KOPT-K1 (cell line): ENCODE data around the gene ADPRM.
"Not testable (repeated sequence)": the region's sequence is repeated elsewhere in the genome, so short reads cannot be mapped to it uniquely, and the experiment has no call there.

ENCODE experiments used
- H3K27ac ChIP-seq: fragments of 200-600 bp; sonication (generic); 2 replicates; pipeline ENCODE4 v1.5.1; 2016; ENCODE audit warnings: antibody characterized with exemption, mild to moderate bottlenecking, low read depth, low read length; ENCODE audit not compliant: poor library complexity, severe bottlenecking
- H3K36me3 ChIP-seq: fragments of 200-600 bp; sonication (generic); 2 replicates; pipeline ENCODE4 v1.5.1; 2017; ENCODE audit warnings: antibody characterized with exemption, mild to moderate bottlenecking, low read length, moderate library complexity; ENCODE audit not compliant: insufficient read depth
- H3K9me3 ChIP-seq: fragments of 200-600 bp; sonication (generic); 2 replicates; pipeline ENCODE4 v1.5.1; 2017; ENCODE audit warnings: antibody characterized with exemption, low read length, mild to moderate bottlenecking; ENCODE audit not compliant: insufficient read depth, poor library complexity, severe bottlenecking

Gene ADPRM

GRCh38 chr17:10674704-10675103 is 22.7 kb upstream of the ADPRM start:
- Histone ChIP-seq H3K27ac (no peak overlapping the region), H3K9me3 (no peaks in the 10 kb centered on the region), H3K36me3 (peaks cover 58% of the 10 kb centered on the region)

DNA sequence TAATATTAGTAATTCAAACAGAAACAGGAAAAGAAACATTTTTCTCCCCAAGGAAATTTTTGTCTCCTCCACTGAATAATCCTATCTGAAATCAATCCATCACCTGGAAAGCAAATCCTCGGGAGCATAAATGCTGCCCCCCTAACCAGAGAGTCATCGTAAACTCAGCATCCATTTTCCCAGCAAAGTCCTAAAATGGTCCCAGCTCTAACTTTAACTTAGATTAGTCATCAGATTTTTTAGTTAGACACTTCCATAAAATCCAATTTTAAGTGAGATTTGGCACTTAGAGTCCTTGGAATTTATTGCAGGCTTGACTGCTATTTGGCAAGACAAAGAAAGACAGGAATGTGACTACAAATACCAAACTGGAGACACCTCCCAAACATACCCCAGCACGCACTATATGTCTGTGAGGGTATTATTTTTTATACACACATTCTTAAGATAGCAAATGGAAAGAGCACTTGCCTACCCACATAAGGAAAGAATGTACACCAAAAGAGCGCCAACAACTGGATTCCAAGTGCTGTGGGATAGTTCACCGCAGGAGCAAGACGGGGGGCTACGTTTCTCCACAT is 15.4 kb upstream of the ADPRM start:
- Histone ChIP-seq H3K36me3 (peaks cover 100% of the 10 kb centered on the region), H3K27ac (no peak overlapping the region), H3K9me3 (no peaks in the 10 kb centered on the region)

GRCh38 chr17:10683853-10684252 is 13.5 kb upstream of the ADPRM start:
- H3K36me3 ChIP-seq: peaks cover 98% of the 10 kb centered on the region
- H3K9me3 ChIP-seq: no peaks in the 10 kb centered on the region
- H3K27ac ChIP-seq: no peak overlapping the region

GRCh38 chr17:10687499-10687898 is 9.9 kb upstream of the ADPRM start:
- no peaks in the 10 kb centered on the region for H3K9me3 ChIP-seq
- H3K27ac ChIP-seq: no peak overlapping the region
- H3K36me3 ChIP-seq: peaks cover 94% of the 10 kb centered on the region

DNA sequence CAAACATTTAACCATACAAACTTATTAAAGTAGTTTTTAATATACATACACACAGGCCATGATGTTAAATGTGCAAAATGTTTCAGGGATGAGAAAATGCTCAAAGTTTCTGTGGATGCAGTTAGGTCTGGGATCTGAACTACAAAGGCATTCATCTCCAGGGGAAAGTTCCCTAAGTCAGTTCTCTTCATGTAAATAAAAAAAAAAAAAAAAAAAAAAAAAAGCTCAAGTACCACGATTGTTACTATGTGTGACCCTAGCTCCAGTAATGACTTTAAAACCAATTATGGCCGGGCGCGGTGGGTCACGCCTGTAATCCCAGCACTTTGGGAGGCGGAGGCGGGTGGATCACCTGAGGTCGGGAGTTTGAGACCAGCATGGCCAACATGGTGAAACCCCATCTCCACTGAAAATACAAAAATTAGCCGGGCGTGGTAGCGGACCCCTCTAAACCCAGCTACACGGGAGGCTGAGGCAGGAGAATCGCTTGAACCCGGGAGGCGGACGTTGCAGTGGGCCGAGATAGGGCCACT is 1.5 kb upstream of the ADPRM start:
- H3K36me3 ChIP-seq: peaks cover 48% of the 10 kb centered on the region
- H3K27ac ChIP-seq: peak overlapping the region; percentile 77
- H3K9me3 ChIP-seq: not testable (repeated sequence)

DNA sequence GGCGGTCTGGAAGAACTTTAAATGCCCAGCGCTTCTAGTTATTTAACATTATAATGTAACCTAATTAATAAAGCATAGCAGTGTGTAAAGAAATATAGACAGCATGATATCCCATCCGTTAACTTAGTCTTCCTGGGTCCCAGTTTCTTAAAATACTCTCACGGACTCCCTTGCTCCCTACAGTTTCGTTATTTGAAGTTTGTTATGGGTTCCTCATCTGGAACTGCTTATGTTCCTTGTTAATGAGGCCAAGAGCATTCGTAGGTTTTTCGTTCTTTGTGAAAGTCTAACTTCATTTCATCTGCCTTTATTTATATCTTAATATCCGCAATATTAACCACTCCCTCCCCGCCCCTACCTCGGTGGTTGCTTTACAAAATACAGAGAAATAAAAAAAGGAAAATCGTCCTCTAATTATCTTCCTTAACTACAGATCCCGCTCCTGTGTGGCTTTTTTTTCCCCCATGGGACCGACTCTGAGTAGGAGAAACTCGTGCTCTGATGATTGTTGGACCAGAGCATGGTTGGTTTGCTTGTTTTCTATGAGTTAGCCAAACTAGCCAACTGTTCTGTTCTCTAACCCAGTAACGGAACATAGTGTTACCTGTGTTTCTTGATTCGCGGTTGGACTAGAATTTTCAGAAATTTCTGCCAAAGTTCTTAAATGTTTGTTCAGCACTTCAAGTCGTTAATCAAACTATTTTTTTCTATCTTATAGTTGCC is 863 bp downstream of the ADPRM start:
- peaks cover 24% of the 10 kb centered on the region for H3K36me3 ChIP-seq
- H3K9me3 ChIP-seq: no peaks in the 10 kb centered on the region
- peak overlapping the region; percentile 77 for H3K27ac ChIP-seq

- Histone ChIP-seq H3K36me3 (peaks cover 13% of the 10 kb centered on the region), H3K27ac (peak overlapping the region; percentile 62)
Measured at GRCh38 chr17:10699856-10700255, 2.5 kb downstream of the ADPRM start.

GRCh38 chr17:10702574-10702973 is 5.2 kb downstream of the ADPRM start:
- H3K9me3 ChIP-seq: no peaks in the 10 kb centered on the region
- peaks cover 32% of the 10 kb centered on the region for H3K36me3 ChIP-seq
- H3K27ac ChIP-seq: no peak overlapping the region

More at GRCh38 chr17:10699856-10700255, 2.5 kb downstream of the ADPRM start:
- no peaks in the 10 kb centered on the region for H3K9me3 ChIP-seq

DNA sequence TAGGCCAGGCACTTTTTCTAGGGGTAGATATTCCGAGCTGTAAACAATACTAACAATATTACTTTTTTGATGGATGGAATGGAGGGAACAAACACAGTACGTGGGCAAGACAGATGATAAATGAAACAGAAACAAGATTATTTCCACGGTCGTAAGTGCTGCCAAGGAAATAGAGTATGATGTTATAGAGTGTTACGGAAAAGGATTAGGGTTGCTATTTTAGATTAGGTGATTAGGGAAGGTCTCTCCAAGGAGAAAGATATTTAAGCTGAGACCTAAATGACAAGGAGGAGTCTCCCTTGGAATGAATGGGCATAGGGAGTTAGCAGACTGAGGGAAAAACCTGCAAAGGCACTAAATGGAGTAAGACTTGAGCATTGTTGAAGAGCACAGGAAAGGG is 8.3 kb downstream of the ADPRM start:
- Histone ChIP-seq H3K36me3 (peaks cover 61% of the 10 kb centered on the region), H3K27ac (no peak overlapping the region), H3K9me3 (no peaks in the 10 kb centered on the region)

DNA sequence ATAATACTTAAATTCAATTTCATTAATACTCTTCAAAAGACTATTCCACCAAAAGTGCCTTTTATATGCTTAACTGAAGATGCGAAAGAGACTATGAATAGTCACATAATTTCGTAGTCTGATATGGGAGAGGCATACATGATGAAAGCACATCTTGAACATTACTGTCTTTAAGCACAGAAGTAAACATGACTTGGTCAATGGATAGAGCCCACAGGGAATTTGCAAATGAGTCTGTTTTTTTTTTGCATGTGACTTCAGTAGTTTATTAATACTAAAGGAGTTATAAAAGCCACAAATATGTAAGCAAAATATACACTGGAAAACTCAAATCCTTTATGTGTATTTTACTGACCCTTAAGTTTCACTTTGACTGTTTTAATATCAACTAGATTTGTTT is 15.9 kb downstream of the ADPRM start:
- H3K36me3 ChIP-seq: peaks cover 53% of the 10 kb centered on the region
- no peak overlapping the region for H3K27ac ChIP-seq
- H3K9me3 ChIP-seq: no peaks in the 10 kb centered on the region

DNA sequence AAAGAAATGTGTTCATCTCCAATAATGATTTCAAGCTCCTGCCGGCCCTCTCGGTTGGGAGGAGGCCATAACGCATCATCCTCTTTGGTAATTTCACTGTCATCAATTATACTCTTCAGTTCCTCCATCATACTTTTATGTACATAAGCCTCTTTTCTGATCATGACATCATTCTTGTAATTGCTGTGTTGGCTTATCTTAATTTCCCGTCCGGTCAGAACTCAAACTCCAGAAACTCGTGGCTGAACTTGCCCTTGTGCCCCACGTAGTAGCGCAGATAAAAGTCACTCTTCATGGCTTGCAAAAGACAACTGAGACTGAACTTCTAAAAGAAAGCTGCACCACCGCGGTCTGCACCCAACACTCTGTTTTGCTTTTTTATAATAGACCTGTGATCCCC is 18.8 kb downstream of the ADPRM start:
- H3K36me3 ChIP-seq: peaks cover 26% of the 10 kb centered on the region
- no peaks in the 10 kb centered on the region for H3K9me3 ChIP-seq

DNA sequence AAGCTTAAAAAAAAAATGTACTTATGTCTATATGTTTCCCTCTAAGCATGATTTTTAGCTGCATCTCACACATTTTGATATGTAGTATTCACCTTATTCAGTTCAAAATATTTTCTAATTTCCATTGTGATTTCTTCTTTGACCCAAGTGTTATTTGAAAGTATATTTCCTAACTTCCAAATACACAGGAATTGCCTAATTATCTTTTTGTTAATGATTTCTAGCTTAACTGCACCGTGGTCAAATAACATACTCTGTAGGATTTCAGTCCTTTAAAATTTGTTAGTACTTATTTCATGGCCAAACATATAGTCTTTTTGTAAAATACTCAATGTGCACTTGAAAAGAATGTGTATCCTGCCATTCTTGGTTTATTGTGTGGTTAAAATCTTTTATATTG is 21.2 kb downstream of the ADPRM start:
- peaks cover 5% of the 10 kb centered on the region; the same call in 1 of the 2 replicates for H3K36me3 ChIP-seq
- H3K9me3 ChIP-seq: no peaks in the 10 kb centered on the region
- H3K27ac ChIP-seq: no peak overlapping the region

More for the DNA sequence above, 18.8 kb downstream of the ADPRM start:
- no peak overlapping the region for H3K27ac ChIP-seq

GRCh38 chr17:10724546-10725195 is 27.3 kb downstream of the ADPRM start:
- no peaks in the 10 kb centered on the region for H3K9me3 ChIP-seq
- H3K27ac ChIP-seq: no peak overlapping the region

DNA sequence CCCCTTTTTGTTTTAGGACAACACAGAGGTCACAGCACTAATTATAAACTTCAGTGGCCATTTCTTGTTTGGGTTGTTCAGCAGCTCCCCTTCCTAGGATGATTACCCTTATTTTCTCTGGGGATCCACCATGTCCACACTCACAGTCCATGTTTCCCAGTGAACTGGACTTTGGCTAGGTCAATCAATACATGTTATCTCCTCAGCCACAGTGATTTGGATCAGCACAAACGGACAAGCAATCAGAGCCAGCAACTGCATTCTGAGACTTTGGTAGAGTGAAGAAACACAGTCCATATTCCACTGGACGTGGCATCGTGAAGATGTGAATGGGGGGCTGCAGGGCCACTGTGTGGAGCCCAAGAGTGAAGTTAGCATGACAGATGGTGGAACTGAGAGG is 27.9 kb downstream of the ADPRM start:
- H3K9me3 ChIP-seq: no peaks in the 10 kb centered on the region
- no peaks in the 10 kb centered on the region for H3K36me3 ChIP-seq
- H3K27ac ChIP-seq: no peak overlapping the region

More at GRCh38 chr17:10724546-10725195, 27.3 kb downstream of the ADPRM start:
- no peaks in the 10 kb centered on the region for H3K36me3 ChIP-seq

- Histone ChIP-seq H3K27ac (no peak overlapping the region), H3K36me3 (no peaks in the 10 kb centered on the region)
Measured at GRCh38 chr17:10726196-10726595, 28.8 kb downstream of the ADPRM start.

More at GRCh38 chr17:10726196-10726595, 28.8 kb downstream of the ADPRM start:
- no peaks in the 10 kb centered on the region for H3K9me3 ChIP-seq
